Activated T-helper 1 cell treated with anti-CD3 and anti-CD28 coated beads, Interleukin-12 subunit alpha, Interleukin-12 subunit beta, Interleukin-2, Interleukin-4 antibody, amounts not matched to agents 30 ng/mL and 10 ng/mL and 1 ng/mL, durations not matched to agents 14 hours and 24 hours and 36 hours (primary cell): ENCODE results near the gene LRMDA. TPM values are rescaled to one million over a fixed set of nuclear protein-coding genes. Genes with fewer than 3 reads are reported as not detected.

Experiments
- DNase-seq: peaks from one replicate; pipeline ENCODE4 v3.0.0; 2021; ENCODE audit warnings: low spot score
- H3K27ac Mint-ChIP-seq: one replicate; pipeline ENCODE4 v1.8.0; 2021; ENCODE audit warnings: mild to moderate bottlenecking, mixed read lengths
- H3K27me3 Mint-ChIP-seq: one replicate; pipeline ENCODE4 v1.8.0; 2022; ENCODE audit warnings: mild to moderate bottlenecking, moderate library complexity, mixed read lengths; ENCODE audit not compliant: insufficient read depth
- H3K36me3 Mint-ChIP-seq: one replicate; pipeline ENCODE4 v1.8.0; 2021; ENCODE audit warnings: low read depth, mixed read lengths
- H3K4me1 Mint-ChIP-seq: one replicate; pipeline ENCODE4 v1.8.0; 2021; ENCODE audit warnings: low read depth, mixed read lengths
- H3K4me3 Mint-ChIP-seq: one replicate; pipeline ENCODE4 v1.8.0; 2021; ENCODE audit warnings: mild to moderate bottlenecking, moderate library complexity, mixed read lengths
- H3K9me3 Mint-ChIP-seq: one replicate; pipeline ENCODE4 v1.8.0; 2021; ENCODE audit warnings: mixed read lengths
- intact Hi-C: fragments of 100-400 bp; cut with micrococcal nuclease; formaldehyde crosslinking; loops from one replicate; pipeline ENCODE4 v1.15.1; 2024
- total RNA-seq: library from RNA; stranded (reverse); gene quantifications from 2 replicates; pipeline ENCODE4 v1.2.3, GENCODE V29; 2022

LRMDA gene
- total RNA-seq, 1 donor from 2014 or later = not detected

DNA sequence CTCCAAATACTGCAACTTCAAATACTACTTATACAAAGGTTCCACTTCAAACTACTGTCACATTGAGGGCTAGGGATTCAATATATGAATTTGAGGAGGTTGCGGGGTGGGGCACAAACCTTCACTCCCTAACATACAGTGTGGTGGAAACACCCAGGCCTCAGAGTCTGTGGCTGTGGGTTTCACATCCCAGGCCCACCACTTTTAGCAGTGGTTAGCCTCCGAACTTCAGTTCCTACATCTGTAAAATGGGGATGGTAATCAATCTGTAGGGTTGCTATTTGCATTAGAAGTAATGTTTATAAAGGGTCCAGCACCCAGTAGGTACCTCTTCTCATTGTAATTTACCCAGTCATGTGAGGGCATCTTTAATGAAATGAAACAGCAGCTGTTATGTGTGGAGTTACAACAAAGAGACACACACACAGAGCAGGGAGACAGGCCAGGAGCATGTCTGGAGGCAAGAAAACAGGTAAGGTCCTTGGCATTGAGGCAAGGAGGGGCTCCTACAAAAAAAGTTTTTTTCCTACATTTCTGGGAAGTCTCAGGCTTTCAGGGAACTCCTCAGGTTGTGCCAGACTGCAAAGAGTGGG lies 570.9 kb downstream of the LRMDA start:
- no peak for DNase-seq
- intact Hi-C loops = no loop called here
- Mint-ChIP-seq H3K4me1 (no peaks in the 10 kb centered on the region), H3K36me3 (no peaks in the 10 kb centered on the region), H3K27ac (no peak overlapping the region), H3K27me3 (no peaks in the 10 kb centered on the region), H3K9me3 (no peaks in the 10 kb centered on the region), H3K4me3 (no peak overlapping the region)

DNA sequence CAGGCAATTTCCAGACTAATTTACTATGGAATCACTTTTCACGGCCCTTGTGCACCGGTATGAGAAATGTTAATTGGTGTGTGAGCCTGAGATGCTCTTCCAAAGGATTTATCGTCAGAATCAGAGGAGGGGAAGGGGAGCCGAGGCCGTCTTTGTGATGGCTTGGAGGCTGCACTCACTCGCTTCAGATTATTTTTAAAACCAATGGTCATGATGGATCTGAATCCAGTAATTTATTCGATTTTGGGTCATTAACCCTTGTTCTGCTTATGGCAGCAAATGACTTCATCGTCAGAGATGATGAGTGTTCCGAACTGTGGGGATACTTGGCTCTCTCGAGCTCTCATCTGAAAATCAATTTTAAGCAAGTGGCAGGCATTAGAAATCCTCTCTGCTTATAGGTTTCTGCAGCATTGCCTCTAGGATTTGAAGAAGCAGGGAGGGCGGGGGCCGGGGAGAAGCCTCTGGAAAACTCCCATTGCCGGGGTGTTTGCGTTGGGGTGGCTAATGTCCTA lies 576.3 kb downstream of the LRMDA start:
- Mint-ChIP-seq H3K27ac (no peak overlapping the region), H3K36me3 (no peaks in the 10 kb centered on the region), H3K4me3 (no peak overlapping the region), H3K9me3 (no peaks in the 10 kb centered on the region), H3K4me1 (no peaks in the 10 kb centered on the region), H3K27me3 (no peaks in the 10 kb centered on the region)
- intact Hi-C loops = no loop called here
- DNase-seq = no peak

DNA sequence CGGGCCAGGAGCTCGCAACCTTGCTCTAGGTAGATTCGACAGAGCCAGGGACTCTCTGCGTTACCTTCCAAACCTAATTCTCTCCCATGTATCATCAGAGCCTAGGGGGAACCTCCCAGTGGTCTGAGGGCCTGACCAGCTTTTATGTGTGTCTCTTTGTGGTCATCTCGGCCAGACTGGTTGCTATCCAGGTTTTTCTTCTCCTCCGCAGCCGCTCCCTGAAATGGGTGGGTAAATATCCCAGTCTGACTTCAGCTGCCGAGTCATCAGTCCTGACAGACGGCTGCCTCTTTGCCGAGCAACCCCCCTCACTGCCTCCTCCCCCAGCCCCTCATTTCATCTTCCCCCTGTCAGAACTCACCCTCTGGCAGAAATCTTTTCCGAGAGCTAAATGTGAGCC lies 578.1 kb downstream of the LRMDA start:
- Mint-ChIP-seq H3K4me3 (no peak overlapping the region), H3K36me3 (no peaks in the 10 kb centered on the region), H3K27ac (no peak overlapping the region), H3K4me1 (no peaks in the 10 kb centered on the region), H3K27me3 (no peaks in the 10 kb centered on the region), H3K9me3 (no peaks in the 10 kb centered on the region)
- intact Hi-C loops = no loop called here
- no peak for DNase-seq

DNA sequence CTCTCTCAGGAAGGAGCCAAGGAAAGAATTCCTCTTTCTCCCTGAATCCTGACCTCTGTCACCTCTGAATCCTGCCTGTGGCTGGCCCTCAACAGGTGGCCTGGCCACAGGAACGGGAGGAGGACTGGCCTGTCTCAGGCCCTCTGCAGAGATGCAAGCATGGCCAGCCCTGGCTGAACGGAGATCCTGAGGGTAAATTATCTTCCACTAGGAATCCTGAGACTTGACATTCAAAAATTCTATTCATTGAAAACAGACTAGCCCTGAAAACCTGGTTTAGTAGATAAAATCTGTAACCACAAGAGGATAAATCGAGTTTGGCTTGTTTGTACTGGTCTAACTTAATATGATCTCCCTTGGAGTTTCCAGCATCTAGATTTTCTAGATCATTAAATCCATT lies 579.3 kb downstream of the LRMDA start:
- Mint-ChIP-seq H3K4me1 (no peaks in the 10 kb centered on the region), H3K9me3 (no peaks in the 10 kb centered on the region), H3K4me3 (no peak overlapping the region), H3K36me3 (no peaks in the 10 kb centered on the region), H3K27ac (no peak overlapping the region), H3K27me3 (no peaks in the 10 kb centered on the region)
- intact Hi-C loops = no loop called here
- no peak for DNase-seq

DNA sequence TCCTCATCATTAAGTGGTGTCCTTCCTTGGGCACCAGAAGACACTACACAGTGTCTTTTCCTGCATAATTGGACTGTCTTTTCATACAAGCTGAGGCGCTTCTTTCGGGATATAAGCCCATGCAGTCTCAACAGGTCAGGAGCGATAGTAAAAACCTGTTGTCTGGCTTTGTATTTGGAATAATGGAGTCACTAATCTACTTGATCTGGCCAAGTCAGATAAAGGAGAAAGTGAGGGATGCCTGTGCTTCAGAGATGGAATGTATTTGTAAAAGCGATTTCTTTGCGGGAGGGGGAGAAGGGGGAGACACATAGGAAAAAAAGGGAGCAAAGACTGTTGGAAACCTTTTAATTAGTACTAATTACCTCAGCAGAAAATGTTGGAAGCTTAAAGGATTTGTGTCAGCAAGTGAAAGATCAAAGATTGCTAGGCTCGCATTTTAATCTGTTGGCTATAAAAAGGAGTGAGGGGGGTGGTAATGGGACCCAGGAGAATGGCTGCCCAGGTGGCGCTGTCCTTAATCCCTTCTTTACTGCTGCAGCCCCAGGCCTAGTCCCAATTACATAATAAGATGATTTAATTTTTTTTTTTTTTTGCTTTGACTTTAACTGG lies 581.4 kb downstream of the LRMDA start:
- H3K9me3 Mint-ChIP-seq = no peaks in the 10 kb centered on the region
- no peak overlapping the region for H3K27ac Mint-ChIP-seq
- intact Hi-C loops = no loop called here
- DNase-seq = no peak
- H3K36me3 Mint-ChIP-seq = no peaks in the 10 kb centered on the region
- no peaks in the 10 kb centered on the region for H3K4me1 Mint-ChIP-seq
- no peaks in the 10 kb centered on the region for H3K27me3 Mint-ChIP-seq
- H3K4me3 Mint-ChIP-seq = no peak overlapping the region

DNA sequence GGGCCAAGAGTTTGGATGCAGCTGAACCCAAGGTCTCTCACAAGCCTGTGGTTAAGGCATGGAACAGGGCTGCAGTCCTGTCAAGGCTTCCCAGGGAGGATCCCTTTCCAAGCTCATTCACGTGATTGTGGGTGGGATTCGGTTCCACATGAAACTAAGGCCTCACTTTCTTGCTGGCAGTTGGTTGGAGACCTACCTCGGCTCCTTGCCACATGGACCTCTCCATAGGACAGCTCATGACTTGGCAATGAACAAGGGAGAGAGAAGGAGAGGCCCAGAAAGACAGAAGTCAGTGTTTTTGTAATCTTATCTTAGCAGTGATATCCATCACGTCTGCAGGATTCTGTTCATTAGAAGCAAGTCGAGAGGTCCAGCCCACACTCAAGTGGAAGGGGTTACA lies 583.8 kb downstream of the LRMDA start:
- Mint-ChIP-seq H3K4me1 (no peaks in the 10 kb centered on the region), H3K27ac (no peak overlapping the region), H3K4me3 (no peak overlapping the region), H3K36me3 (no peaks in the 10 kb centered on the region), H3K9me3 (no peaks in the 10 kb centered on the region), H3K27me3 (no peaks in the 10 kb centered on the region)
- no peak for DNase-seq
- intact Hi-C loops = no loop called here

DNA sequence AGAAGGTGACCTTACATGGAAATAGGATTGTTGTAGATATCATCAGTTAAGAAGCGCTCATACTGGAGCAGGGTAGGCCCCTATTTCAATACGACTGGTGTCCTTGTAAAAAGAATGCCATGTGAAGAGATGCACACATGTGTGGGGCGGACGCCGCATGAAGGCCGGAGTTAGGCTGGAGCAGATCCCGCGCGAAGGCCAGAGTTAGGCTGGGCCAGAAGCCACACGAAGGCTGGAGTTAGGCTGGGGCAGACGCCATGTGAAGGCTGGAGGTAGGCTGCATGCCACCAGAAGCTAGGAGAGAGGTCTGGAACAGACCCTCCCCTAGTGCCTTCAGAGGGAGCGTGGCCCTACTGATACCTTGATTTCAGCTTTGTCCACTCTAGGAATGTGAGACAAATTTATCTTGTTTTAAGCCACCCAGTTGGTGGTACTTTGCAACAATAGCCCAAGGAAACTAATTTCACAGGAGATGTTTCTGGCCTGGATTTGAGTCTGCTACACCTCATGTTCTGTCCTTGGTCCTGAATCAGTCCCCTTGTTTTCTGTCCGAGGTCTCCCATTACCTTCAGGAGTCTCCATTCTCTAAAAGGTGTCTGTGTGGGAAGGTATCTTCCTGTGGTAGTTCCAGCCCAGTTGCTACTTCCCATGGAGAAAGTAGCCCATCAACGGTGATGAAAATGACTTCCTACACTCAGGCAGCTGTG lies 585.8 kb downstream of the LRMDA start:
- no peak overlapping the region for H3K4me3 Mint-ChIP-seq
- no peaks in the 10 kb centered on the region for H3K36me3 Mint-ChIP-seq
- H3K27me3 Mint-ChIP-seq = no peaks in the 10 kb centered on the region
- intact Hi-C loops = no loop called here
- H3K9me3 Mint-ChIP-seq = no peaks in the 10 kb centered on the region
- H3K27ac Mint-ChIP-seq = no peak overlapping the region
- H3K4me1 Mint-ChIP-seq = no peaks in the 10 kb centered on the region
- no peak for DNase-seq

DNA sequence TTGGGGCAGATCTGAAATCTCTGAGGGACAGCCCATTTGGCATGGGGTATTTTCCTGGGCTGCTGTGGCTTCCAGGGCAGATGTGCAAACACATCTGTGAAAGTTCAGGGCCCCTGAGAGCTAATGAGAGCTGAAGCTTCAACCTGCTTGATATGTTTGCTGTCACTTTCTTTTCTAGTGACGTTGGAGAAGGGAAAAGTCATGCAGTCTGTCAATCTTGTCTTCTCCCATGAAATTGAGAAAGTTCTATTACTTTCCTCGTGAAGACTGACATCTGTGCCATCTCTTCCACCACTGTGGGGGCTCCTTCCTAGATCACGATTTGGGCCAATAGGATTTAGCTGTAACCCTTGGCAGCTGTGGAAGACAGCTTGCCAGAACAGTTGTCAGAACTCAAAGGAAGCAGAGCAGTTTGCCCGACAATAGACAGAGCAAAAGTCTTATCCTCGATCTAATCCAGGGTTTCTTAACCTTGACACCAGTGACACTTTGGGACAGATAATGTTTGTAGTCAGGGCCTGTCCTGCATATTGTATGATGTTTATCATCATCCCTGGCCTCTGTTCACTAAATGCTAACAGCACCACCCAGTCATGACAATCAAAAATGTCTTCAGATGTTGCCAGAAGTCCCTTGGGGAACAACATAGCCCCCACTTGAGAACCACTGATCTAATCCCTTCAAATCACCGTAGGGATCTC lies 586.5 kb downstream of the LRMDA start:
- H3K4me3 Mint-ChIP-seq = no peak overlapping the region
- no peaks in the 10 kb centered on the region for H3K9me3 Mint-ChIP-seq
- no peaks in the 10 kb centered on the region for H3K27me3 Mint-ChIP-seq
- no peak overlapping the region for H3K27ac Mint-ChIP-seq
- intact Hi-C loops = no loop called here
- no peak for DNase-seq
- H3K4me1 Mint-ChIP-seq = no peaks in the 10 kb centered on the region
- no peaks in the 10 kb centered on the region for H3K36me3 Mint-ChIP-seq

DNA sequence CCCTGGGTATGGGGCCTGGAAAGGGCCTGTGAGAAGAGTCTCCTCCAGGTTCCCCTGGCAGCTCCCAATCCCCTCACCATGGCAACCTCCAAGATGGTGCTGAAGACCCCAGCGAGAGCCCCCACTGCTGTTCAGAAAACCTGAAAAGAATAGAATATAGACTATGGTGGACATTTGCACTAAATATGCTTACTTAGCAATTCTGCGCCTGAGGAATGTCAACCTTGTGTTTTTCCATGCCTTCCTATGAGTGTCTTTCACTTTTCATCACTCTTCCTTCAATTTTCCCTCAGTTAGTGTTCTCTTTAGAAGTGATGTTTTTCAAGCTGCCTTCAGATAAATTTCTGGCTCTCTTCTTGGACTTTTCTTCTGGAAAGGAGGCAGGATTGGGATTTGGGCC lies 589.2 kb downstream of the LRMDA start:
- Mint-ChIP-seq H3K4me1 (no peaks in the 10 kb centered on the region), H3K27ac (no peak overlapping the region), H3K4me3 (no peak overlapping the region), H3K9me3 (no peaks in the 10 kb centered on the region), H3K27me3 (no peaks in the 10 kb centered on the region), H3K36me3 (no peaks in the 10 kb centered on the region)
- no peak for DNase-seq
- intact Hi-C loops = no loop called here

DNA sequence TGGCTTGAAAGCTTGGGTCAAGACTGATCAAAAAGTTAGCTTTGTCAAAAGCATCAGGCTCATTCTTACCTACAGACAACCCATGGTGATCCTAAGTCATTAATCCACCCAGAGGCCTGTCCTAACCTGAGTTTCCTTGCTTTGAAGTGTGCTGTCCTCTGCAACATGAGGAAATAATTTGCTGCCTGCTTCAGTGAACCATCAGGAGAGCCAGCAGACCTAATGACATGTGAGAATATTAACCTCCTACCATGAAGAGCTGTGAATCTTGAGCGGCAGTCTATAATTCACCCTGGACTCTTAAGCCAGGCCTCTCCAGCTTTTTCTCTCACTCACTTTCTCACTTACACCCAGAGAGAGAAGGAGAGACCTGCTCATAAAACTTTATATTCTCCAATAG lies 590.0 kb downstream of the LRMDA start:
- Mint-ChIP-seq H3K36me3 (no peaks in the 10 kb centered on the region), H3K4me1 (no peaks in the 10 kb centered on the region), H3K4me3 (no peak overlapping the region), H3K27me3 (no peaks in the 10 kb centered on the region), H3K27ac (no peak overlapping the region), H3K9me3 (no peaks in the 10 kb centered on the region)
- no peak for DNase-seq
- intact Hi-C loops = no loop called here

DNA sequence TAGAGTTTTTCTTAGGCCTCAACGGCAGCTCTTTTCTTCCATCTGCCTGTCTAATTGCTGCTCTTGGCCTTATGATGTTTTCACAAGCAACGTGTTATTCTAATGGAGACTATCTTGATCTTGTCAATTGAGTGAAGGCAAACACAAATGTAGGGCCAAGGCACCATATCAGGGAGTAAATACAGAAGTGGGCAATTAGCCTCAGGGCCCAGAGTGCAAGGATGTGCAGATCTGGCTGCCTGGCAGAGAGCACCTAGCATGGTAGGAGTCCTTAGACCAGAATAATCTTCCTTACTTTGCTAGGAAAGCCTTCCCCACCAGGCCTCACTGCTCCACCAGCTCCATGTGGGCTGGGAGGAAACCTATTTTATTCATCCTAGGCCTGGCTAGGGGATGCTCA lies 590.9 kb downstream of the LRMDA start:
- H3K27ac Mint-ChIP-seq = no peak overlapping the region
- intact Hi-C loops = no loop called here
- H3K4me1 Mint-ChIP-seq = no peaks in the 10 kb centered on the region
- H3K27me3 Mint-ChIP-seq = no peaks in the 10 kb centered on the region
- H3K9me3 Mint-ChIP-seq = no peaks in the 10 kb centered on the region
- no peaks in the 10 kb centered on the region for H3K36me3 Mint-ChIP-seq
- DNase-seq = no peak
- no peak overlapping the region for H3K4me3 Mint-ChIP-seq

DNA sequence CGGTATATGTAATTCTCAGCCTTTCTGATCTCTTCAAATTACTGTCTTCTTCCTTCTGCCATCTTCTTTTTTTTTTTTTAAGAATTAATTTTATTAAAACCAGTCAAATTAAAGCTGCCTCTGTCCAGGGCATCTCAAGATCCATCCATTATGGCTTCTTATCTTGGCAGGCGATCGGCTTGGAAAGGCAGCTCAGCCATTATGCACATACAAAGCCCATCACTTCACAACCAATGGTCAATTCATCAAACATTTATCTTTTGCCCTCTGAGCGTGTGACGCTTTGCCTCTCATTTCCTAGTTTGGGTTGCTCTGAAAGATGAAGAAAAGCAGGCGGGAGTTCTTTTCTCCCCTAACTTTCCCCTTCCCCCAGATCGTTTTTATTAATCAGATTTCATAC lies 591.6 kb downstream of the LRMDA start:
- Mint-ChIP-seq H3K4me3 (no peak overlapping the region), H3K4me1 (no peaks in the 10 kb centered on the region), H3K27me3 (no peaks in the 10 kb centered on the region), H3K9me3 (no peaks in the 10 kb centered on the region), H3K27ac (no peak overlapping the region), H3K36me3 (no peaks in the 10 kb centered on the region)
- no peak for DNase-seq
- intact Hi-C loops = no loop called here

DNA sequence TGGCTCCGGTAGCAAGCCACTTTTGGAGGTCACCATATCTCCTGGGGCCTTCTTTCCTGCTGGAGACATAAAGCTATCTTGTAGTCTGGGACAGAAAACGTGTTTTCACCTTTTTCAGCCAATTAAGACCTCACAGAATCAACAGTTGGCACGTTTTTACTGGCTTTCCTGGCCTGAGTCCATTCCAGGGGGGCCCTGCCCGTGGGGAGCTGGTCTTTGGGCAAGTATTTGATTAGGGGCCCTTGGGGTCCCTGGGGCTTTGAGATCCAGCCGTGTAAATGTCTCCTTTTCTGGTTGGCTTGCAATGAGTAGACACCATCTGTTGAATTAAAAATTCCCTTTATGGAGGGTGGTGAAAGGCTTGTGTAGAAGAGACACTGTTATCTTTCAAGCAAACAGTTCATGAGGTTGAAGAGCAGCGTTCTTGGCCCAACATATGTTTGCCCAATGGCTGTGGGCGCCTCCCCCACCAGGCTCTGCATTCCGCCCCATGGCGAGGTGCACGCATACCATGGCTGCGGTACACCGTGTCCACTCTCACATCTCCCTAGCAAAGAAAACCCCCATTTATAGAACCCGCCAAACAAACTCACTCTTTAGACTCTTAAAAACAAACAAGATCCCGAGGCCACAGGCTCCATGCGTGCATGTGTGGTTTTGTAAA lies 593.2 kb downstream of the LRMDA start:
- no peaks in the 10 kb centered on the region for H3K9me3 Mint-ChIP-seq
- H3K4me1 Mint-ChIP-seq = no peaks in the 10 kb centered on the region
- no peaks in the 10 kb centered on the region for H3K36me3 Mint-ChIP-seq
- intact Hi-C loops = no loop called here
- no peaks in the 10 kb centered on the region for H3K27me3 Mint-ChIP-seq
- H3K4me3 Mint-ChIP-seq = no peak overlapping the region
- DNase-seq = no peak
- no peak overlapping the region for H3K27ac Mint-ChIP-seq
